Upper lobe of left lung (tissue), 6 donors: ENCODE results near the gene CCL7. TPM values are rescaled to one million over a fixed set of nuclear protein-coding genes. Genes with fewer than 3 reads are reported as not detected.

Experiments used
- ATAC-seq, 2 donors: fragments of 200-7000 bp; cut with Tn5 transposase; one replicate each; pipeline ENCODE4 v1.9.1; 2022; ENCODE audit warnings: mild to moderate bottlenecking in 2 of 2, moderate library complexity in 2 of 2; ENCODE audit not compliant: low FRiP score in 2 of 2
- DNase-seq, 2 donors: peaks; one replicate each; pipeline ENCODE4 v3.0.0-alpha.2; 2019 to 2020
- H3K27ac ChIP-seq, 4 donors: fragments of 200-600 bp; sonication (generic); one replicate each; pipeline ENCODE4 v1.5.1; 2016 to 2019
- H3K27me3 ChIP-seq, 4 donors: fragments of 200-600 bp; sonication (generic); one replicate each; pipeline ENCODE4 v1.5.1; 2017 to 2019
- H3K36me3 ChIP-seq, 4 donors: fragments of 200-600 bp; sonication (generic); one replicate each; pipeline ENCODE4 v1.5.1; 2016 to 2019
- H3K4me1 ChIP-seq, 4 donors: fragments of 200-600 bp; sonication (generic); one replicate each; pipeline ENCODE4 v1.5.1; 2018 to 2019
- H3K4me3 ChIP-seq, 4 donors: fragments of 200-600 bp; sonication (generic); one replicate each; pipeline ENCODE4 v1.5.1; 2017 to 2019; ENCODE audit warnings: mild to moderate bottlenecking in 2 of 4, moderate library complexity in 1 of 4
- H3K9me3 ChIP-seq, 4 donors: fragments of 200-600 bp; sonication (generic); one replicate each; pipeline ENCODE4 v1.5.1; 2018 to 2019
- CTCF ChIP-seq, 6 experiments: fragments of 450-650 bp in 4 of 6; fragments of 200-600 bp in 2 of 6; sonication (generic) in 2 of 6; IDR thresholded peaks; one replicate each; pipeline ENCODE4 v1.5.1; 2016 to 2019; ENCODE audit warnings: antibody characterized with exemption in 6 of 6
- EP300 ChIP-seq, 4 donors: sonication (generic); formaldehyde crosslinking; IDR thresholded peaks; one replicate each; pipeline ENCODE4 v1.5.1; 2017; ENCODE audit warnings: antibody characterized with exemption in 4 of 4, control low read depth in 2 of 4
- POLR2A ChIP-seq, 4 donors: fragments of 450-650 bp; IDR thresholded peaks; one replicate each; pipeline ENCODE4 v1.5.1; 2016 to 2017; ENCODE audit warnings: antibody characterized with exemption in 4 of 4, mild to moderate bottlenecking in 2 of 4
- POLR2AphosphoS5 ChIP-seq, 2 donors: sonication (generic); formaldehyde crosslinking; IDR thresholded peaks; one replicate each; pipeline ENCODE4 v1.5.1; 2017; ENCODE audit warnings: antibody characterized with exemption in 2 of 2
- WGBS, 2 donors: methylation state at CpG; one replicate each; pipeline ENCODE4 v1.1.5; 2017 to 2018; 5-methylcytosine and 5-hydroxymethylcytosine counted together
- total RNA-seq, 6 donors: library from RNA; depleted of rRNA in 4 of 6; stranded (reverse); fragments of >200 nt in 4 of 6; gene quantifications; one replicate each; pipeline versions ENCODE4 v1.1.0 to v1.2.1, GENCODE V29; 2016 to 2021
- donor health status: DM: no; HTN: no; CAD: no; lungs with moderate emphysema.
- donor health status: DM: no; HTN: yes; CAD: no; lungs with severe emphysema.

The CCL7 gene
- total RNA-seq, 6 donors from 2014 or later: 0.34 TPM; not detected in 5

GRCh38 chr17:34307110-34307509 lies 37.1 kb downstream of the CCL7 start:
- Histone ChIP-seq H3K27ac (no peak overlapping the region), H3K36me3 (no peaks in the 10 kb centered on the region), H3K4me1 (peaks cover 3 to 11% (median 8%) of the 10 kb centered on the region in 4 donors), H3K4me3 (no peak overlapping the region), H3K27me3 (no peaks in the 10 kb centered on the region), H3K9me3 (no peaks in the 10 kb centered on the region)
- WGBS, 2 donors: 37 to 45% methylated on average over 3 of the region's 3 CpGs
- ATAC-seq (peak in 1 of 2 donors; percentile 32), DNase-seq (no peak)
- no peak for TF ChIP-seq EP300 (IDR thresholded peaks at IDR 0.05)
- TF ChIP-seq POLR2A (IDR thresholded peaks at IDR 0.05): no peak
- no peak for TF ChIP-seq CTCF (IDR thresholded peaks at IDR 0.05)
- no peak for TF ChIP-seq POLR2AphosphoS5 (IDR thresholded peaks at IDR 0.05)

- Histone ChIP-seq H3K27ac (no peak overlapping the region), H3K9me3 (no peaks in the 10 kb centered on the region), H3K4me1 (peaks cover 3 to 11% (median 8%) of the 10 kb centered on the region in 4 donors), H3K36me3 (no peaks in the 10 kb centered on the region), H3K27me3 (no peaks in the 10 kb centered on the region), H3K4me3 (no peak overlapping the region)
- ATAC-seq (no peak), DNase-seq (no peak)
- TF ChIP-seq CTCF (IDR thresholded peaks at IDR 0.05) (no peak), EP300 (IDR thresholded peaks at IDR 0.05) (no peak), POLR2A (IDR thresholded peaks at IDR 0.05) (no peak), POLR2AphosphoS5 (IDR thresholded peaks at IDR 0.05) (no peak)
Measured at GRCh38 chr17:34308371-34308770, 38.4 kb downstream of the CCL7 start.

GRCh38 chr17:34311291-34311690 lies 41.3 kb downstream of the CCL7 start:
- Histone ChIP-seq H3K4me1 (peaks cover 3 to 16% (median 10%) of the 10 kb centered on the region in 4 donors), H3K27ac (no peak overlapping the region), H3K9me3 (no peaks in the 10 kb centered on the region), H3K36me3 (no peaks in the 10 kb centered on the region), H3K4me3 (no peak overlapping the region), H3K27me3 (no peaks in the 10 kb centered on the region)
- TF ChIP-seq EP300 (IDR thresholded peaks at IDR 0.05) (no peak), POLR2AphosphoS5 (IDR thresholded peaks at IDR 0.05) (no peak), POLR2A (IDR thresholded peaks at IDR 0.05) (no peak), CTCF (IDR thresholded peaks at IDR 0.05) (no peak)
- DNase-seq (no peak), ATAC-seq (no peak)
- 82% methylated on average over 7 of the region's 7 CpGs for WGBS, 2 donors

- Histone ChIP-seq H3K4me3 (no peak overlapping the region), H3K27me3 (no peaks in the 10 kb centered on the region), H3K36me3 (no peaks in the 10 kb centered on the region), H3K9me3 (no peaks in the 10 kb centered on the region), H3K4me1 (peaks cover 3 to 13% (median 9%) of the 10 kb centered on the region in 4 donors), H3K27ac (peak overlapping the region in 2 of 4 donors; percentile 23 to 62)
- 56 to 59% methylated on average over 5 of the region's 5 CpGs for WGBS, 2 donors
- TF ChIP-seq POLR2AphosphoS5 (IDR thresholded peaks at IDR 0.05) (no peak), EP300 (IDR thresholded peaks at IDR 0.05) (no peak), POLR2A (IDR thresholded peaks at IDR 0.05) (no peak), CTCF (IDR thresholded peaks at IDR 0.05) (no peak)
- DNase-seq (no peak), ATAC-seq (peak; percentile 47 to 53)
Measured at GRCh38 chr17:34312080-34312479, 42.1 kb downstream of the CCL7 start.

- H3K36me3 ChIP-seq: no peaks in the 10 kb centered on the region
- no peak for TF ChIP-seq POLR2AphosphoS5 (IDR thresholded peaks at IDR 0.05)
- TF ChIP-seq EP300 (IDR thresholded peaks at IDR 0.05): no peak
- no peak for TF ChIP-seq POLR2A (IDR thresholded peaks at IDR 0.05)
- TF ChIP-seq CTCF (IDR thresholded peaks at IDR 0.05): no peak
- 83 to 89% methylated on average over 4 of the region's 4 CpGs for whole genome bisulfite sequencing, 2 donors
- H3K27ac ChIP-seq: peak overlapping the region in 3 of 4 donors; percentile 23 to 66 (median 62)
- no peak overlapping the region for H3K4me3 ChIP-seq
- peaks cover 0 to 8% (median 3%) of the 10 kb centered on the region in 4 donors for H3K4me1 ChIP-seq
- H3K27me3 ChIP-seq: no peaks in the 10 kb centered on the region
- ATAC-seq (no peak), DNase-seq (no peak)
- H3K9me3 ChIP-seq: no peaks in the 10 kb centered on the region
Measured at GRCh38 chr17:34313164-34313563, 43.1 kb downstream of the CCL7 start.
